Keratinocyte (primary cell): ENCODE data around the gene GSPT1. TPM values are rescaled to one million over a fixed set of nuclear protein-coding genes. Genes with fewer than 3 reads are reported as not detected.
"Not testable (repeated sequence)": the region's sequence is repeated elsewhere in the genome, so short reads cannot be mapped to it uniquely, and the experiment has no call there.

Experiments used
- DNase-seq: peaks from one replicate; pipeline ENCODE4 v3.0.0-alpha.2; 2011; ENCODE audit warnings: low read depth, missing footprints, low spot score
- FAIRE-seq: peaks from 2 replicates; lab custom pipeline; 2011; peaks lifted over from hg19 to GRCh38; lab: Jason Lieb, UNC
- H2AFZ ChIP-seq: 2 replicates; pipeline ENCODE4 v1.6.0; 2012; ENCODE audit warnings: low read length, control low read depth, inconsistent platforms; ENCODE audit not compliant: control insufficient read depth
- H3K27ac ChIP-seq: 2 replicates; pipeline ENCODE4 v1.5.1; 2011; ENCODE audit warnings: low read length; ENCODE audit not compliant: control insufficient read depth, insufficient read depth
- H3K27me3 ChIP-seq: 3 replicates; pipeline ENCODE4 v1.6.0; 2011; ENCODE audit warnings: low read length; ENCODE audit not compliant: control insufficient read depth, insufficient read depth; ENCODE audit errors: extremely low read depth
- H3K36me3 ChIP-seq, 2 experiments: 2 replicates in 1 of 2; 3 replicates in 1 of 2; pipeline ENCODE4 v1.5.1; 2011; ENCODE audit warnings: low read length in 2 of 2, mild to moderate bottlenecking in 1 of 2; ENCODE audit not compliant: control insufficient read depth in 2 of 2, insufficient read depth in 2 of 2; ENCODE audit errors: extremely low read depth in 1 of 2
- H3K4me1 ChIP-seq: 3 replicates; pipeline ENCODE4 v1.5.1; 2011; ENCODE audit warnings: low read length; ENCODE audit not compliant: control insufficient read depth, insufficient read depth; ENCODE audit errors: extremely low read depth
- H3K4me2 ChIP-seq: 3 replicates; pipeline ENCODE4 v1.6.0; 2011; ENCODE audit warnings: low read depth, low read length; ENCODE audit not compliant: control insufficient read depth, insufficient read depth; ENCODE audit errors: extremely low read depth
- H3K4me3 ChIP-seq, 3 experiments: fragments of 200-600 bp in 1 of 3; sonication (generic) in 1 of 3; 2 replicates in 2 of 3; 3 replicates in 1 of 3; pipeline ENCODE4 v1.5.1; 2011 to 2016; ENCODE audit warnings: low read length in 3 of 3, mild to moderate bottlenecking in 3 of 3, control low read depth in 2 of 3, inconsistent platforms in 1 of 3, low read depth in 1 of 3, mixed read lengths in 1 of 3, mixed run types in 1 of 3, moderate library complexity in 1 of 3; ENCODE audit not compliant: control insufficient read depth in 2 of 3, insufficient read depth in 2 of 3; ENCODE audit errors: extremely low read depth in 1 of 3
- H3K79me2 ChIP-seq: 2 replicates; pipeline ENCODE4 v1.6.0; 2012; ENCODE audit warnings: low read length; ENCODE audit not compliant: control insufficient read depth, insufficient read depth
- H3K9ac ChIP-seq: 3 replicates; pipeline ENCODE4 v1.6.0; 2011; ENCODE audit warnings: low read length; ENCODE audit not compliant: control insufficient read depth, insufficient read depth; ENCODE audit errors: extremely low read depth
- H3K9me1 ChIP-seq: 3 replicates; pipeline ENCODE4 v1.6.0; 2011; ENCODE audit warnings: low read length; ENCODE audit not compliant: control insufficient read depth, insufficient read depth; ENCODE audit errors: extremely low read depth
- H3K9me3 ChIP-seq: 2 replicates; pipeline ENCODE4 v1.5.1; 2012; ENCODE audit warnings: low read depth, low read length; ENCODE audit not compliant: control insufficient read depth
- H4K20me1 ChIP-seq: 3 replicates; pipeline ENCODE4 v1.6.0; 2011; ENCODE audit warnings: low read length; ENCODE audit not compliant: control insufficient read depth, insufficient read depth; ENCODE audit errors: extremely low read depth
- CTCF ChIP-seq, 3 experiments: IDR thresholded peaks in 1 of 3; conservative IDR thresholded peaks in 1 of 3; optimal IDR thresholded peaks in 1 of 3; 2 replicates in 2 of 3; 3 replicates in 1 of 3; pipeline versions ENCODE3 to v1.5.1; 2011; ENCODE audit warnings: low read length in 3 of 3, mild to moderate bottlenecking in 3 of 3, moderate library complexity in 2 of 3, control low read depth in 1 of 3, inconsistent platforms in 1 of 3; ENCODE audit not compliant: insufficient read depth in 2 of 3; ENCODE audit errors: extremely low read depth in 1 of 3
- EZH2 ChIP-seq: IDR thresholded peaks from one replicate; pipeline ENCODE4 v1.6.1; 2012; ENCODE audit warnings: inconsistent platforms, mild to moderate bottlenecking, low read length, moderate library complexity
- dilution Hi-C: fragments of 300-500 bp; cut with MboI; formaldehyde crosslinking; loops from one replicate; pipeline ENCODE4 v1.7.0; 2020; ENCODE audit warnings: low sequenced_read_pairs; ENCODE audit not compliant: extremely low pct_ligation_motif_present
- polyA plus RNA-seq, 5 experiments: library from polyadenylated mRNA; depleted of rRNA in 3 of 5; stranded (reverse) in 3 of 5; stranded (forward) in 1 of 5; unstranded in 1 of 5; fragments of >200 nt; gene quantifications; 1 replicate in 1 of 5; 2 replicates in 3 of 5; 3 replicates in 1 of 5; pipeline versions ENCODE4 v1.2.1 to v1.2.3, GENCODE V29; 2011 to 2012; ENCODE audit warnings: missing spikeins in 2 of 5, low read depth in 1 of 5, low replicate concordance in 1 of 5

Gene GSPT1
- polyA plus RNA-seq, 1 donor (not counting 4 experiments of a cell fraction or from before 2014, with no cell fraction given) = 163 TPM

DNA sequence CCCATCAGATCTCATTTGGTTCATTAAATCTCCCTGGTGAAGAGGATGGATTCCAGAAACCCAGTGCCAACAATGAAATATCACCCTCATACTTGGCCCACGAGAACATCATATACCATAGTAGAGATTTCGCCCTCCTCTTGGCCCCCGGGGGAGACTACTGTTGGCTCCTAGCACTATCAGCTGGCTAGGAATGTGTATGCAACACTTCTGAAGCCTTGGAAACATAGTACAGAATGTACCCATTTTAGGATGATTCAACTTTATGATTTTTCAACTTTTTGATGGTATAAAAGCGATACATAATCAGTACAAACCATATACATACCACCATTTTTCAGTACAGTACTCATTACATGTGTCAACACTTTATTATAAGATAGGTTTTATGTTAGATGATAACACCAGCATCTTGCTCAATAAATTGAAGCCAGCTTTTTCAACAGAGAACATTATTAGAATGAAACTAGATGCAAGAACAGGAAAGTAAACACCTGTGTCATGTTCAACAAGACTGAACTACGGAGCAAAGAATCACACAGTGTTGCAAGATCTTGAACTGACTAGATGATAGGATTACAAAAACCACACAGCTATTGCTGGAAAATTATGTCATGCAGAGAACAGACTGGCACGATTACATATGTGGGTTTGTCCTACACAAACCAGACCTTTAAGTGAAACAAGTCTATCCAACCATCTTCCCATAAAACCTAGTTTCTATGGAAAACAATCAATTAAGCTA lies 81.6 kb downstream of the GSPT1 start:
- Histone ChIP-seq H3K27me3 (no peaks in the 10 kb centered on the region), H3K4me2 (no peak overlapping the region), H4K20me1 (peaks cover 3% of the 10 kb centered on the region), H3K9me3 (no peaks in the 10 kb centered on the region), H3K27ac (peak overlapping the region; percentile 3), H3K4me3 (no peak overlapping the region), H3K4me1 (peaks cover 18% of the 10 kb centered on the region), H3K36me3 (peaks cover 10 to 20% of the 10 kb centered on the region in 2 experiments), H3K9me1 (peaks cover 2% of the 10 kb centered on the region), H2AFZ (no peak overlapping the region), H3K79me2 (peaks cover 1% of the 10 kb centered on the region), H3K9ac (no peak overlapping the region)
- TF ChIP-seq CTCF (optimal IDR thresholded peaks at IDR 0.05 in 1 of 3, IDR thresholded peaks at IDR 0.05 in 1 of 3, conservative IDR thresholded peaks at IDR 0.05 in 1 of 3; ENCODE audit: extremely low read depth in 1 of 3, insufficient read depth in 2 of 3, low read length in 3 of 3) = no peak
- TF ChIP-seq EZH2 = no peak
- FAIRE-seq = no peak
- dilution Hi-C loops = no loop called here
- DNase-seq = no peak

DNA sequence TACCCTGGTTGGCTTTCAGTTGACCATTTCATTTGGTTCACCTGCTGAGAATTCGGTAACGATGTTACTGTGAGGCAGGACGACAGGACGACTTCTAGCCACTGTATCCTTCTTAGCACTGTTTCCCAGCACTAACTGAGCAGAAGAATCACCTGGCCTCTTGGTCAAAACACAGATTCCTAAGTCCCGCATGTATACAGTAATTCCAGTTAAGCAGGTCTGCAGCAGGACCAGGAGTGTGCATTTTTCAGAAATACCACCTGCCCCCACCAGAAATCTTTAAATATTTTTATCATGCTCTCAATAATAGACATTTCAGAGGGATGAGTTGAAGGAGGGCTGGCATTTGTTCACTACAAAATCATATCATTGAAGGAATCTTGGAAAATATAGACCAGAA lies 87.1 kb downstream of the GSPT1 start:
- Histone ChIP-seq H3K9me3 (no peaks in the 10 kb centered on the region), H3K4me3 (no peak overlapping the region), H3K4me1 (no peaks in the 10 kb centered on the region), H3K27me3 (no peaks in the 10 kb centered on the region), H4K20me1 (no peaks in the 10 kb centered on the region), H3K27ac (no peak overlapping the region), H3K79me2 (no peaks in the 10 kb centered on the region), H2AFZ (no peak overlapping the region), H3K4me2 (no peak overlapping the region), H3K9me1 (no peaks in the 10 kb centered on the region), H3K36me3 (no peaks in the 10 kb centered on the region), H3K9ac (no peak overlapping the region)
- dilution Hi-C loops = no loop called here
- TF ChIP-seq CTCF (optimal IDR thresholded peaks at IDR 0.05 in 1 of 3, IDR thresholded peaks at IDR 0.05 in 1 of 3, conservative IDR thresholded peaks at IDR 0.05 in 1 of 3; ENCODE audit: extremely low read depth in 1 of 3, insufficient read depth in 2 of 3, low read length in 3 of 3) = no peak
- no peak for TF ChIP-seq EZH2
- DNase-seq (no peak), FAIRE-seq (no peak)

- H3K4me3 ChIP-seq, H3K9me1 ChIP-seq, H2AFZ ChIP-seq, H3K9me3 ChIP-seq, H3K4me1 ChIP-seq, H3K36me3 ChIP-seq, H3K9ac ChIP-seq, dilution Hi-C loops, H3K27ac ChIP-seq, H3K27me3 ChIP-seq, FAIRE-seq, DNase-seq, H3K79me2 ChIP-seq, H3K4me2 ChIP-seq, H4K20me1 ChIP-seq: not testable (repeated sequence)
These were observed 90.1 kb downstream of the GSPT1 start for GRCh38 chr16:11825520-11826165.
